Panc1 (cell line): Measurements from ENCODE around the gene CD8B.
"Not testable (repeated sequence)": the region's sequence is repeated elsewhere in the genome, so short reads cannot be mapped to it uniquely, and the experiment has no call there.

Experiments used
- CTCF ChIP-seq: fragments of 450-650 bp; IDR thresholded peaks from 2 replicates; pipeline ENCODE4 v1.5.1; 2017; ENCODE audit warnings: mild to moderate bottlenecking
- POLR2AphosphoS5 ChIP-seq: IDR thresholded peaks from 2 replicates; pipeline ENCODE4 v1.6.1; 2012; ENCODE audit warnings: mild to moderate bottlenecking, low read depth, low read length, moderate library complexity
- SIN3A ChIP-seq: IDR thresholded peaks from 2 replicates; pipeline ENCODE4 v1.6.1; 2012; ENCODE audit warnings: low read depth, mild to moderate bottlenecking, low read length, moderate library complexity, borderline replicate concordance; ENCODE audit not compliant: insufficient read depth

- TF ChIP-seq CTCF, SIN3A, POLR2AphosphoS5: not testable (repeated sequence)
These were observed 5.7 kb downstream of the CD8B start for GRCh38 chr2:86855981-86856380.
